IMR-90 (cell line): ENCODE measurements around the gene FAM163B. TPM values are rescaled to one million over a fixed set of nuclear protein-coding genes. Genes with fewer than 3 reads are reported as not detected.

ENCODE experiments used
- ATAC-seq: fragments of 200-7000 bp; cut with Tn5 transposase; 2 replicates; pipeline ENCODE4 v1.9.1; 2020; ENCODE audit warnings: low read depth, mild to moderate bottlenecking, moderate library complexity
- BruUV-seq: library from RNA; stranded (reverse); fragments of 400-500 nt; replicated peaks from 2 replicates; lab custom pipeline; 2021; lab: Mats Ljungman, UMichigan
- CTCF ChIA-PET: fragments of 300-600 bp; formaldehyde crosslinking; extraction: SDS; loops from one replicate; lab custom pipeline; 2021; ENCODE audit warnings: antibody characterized with exemption; lab: Yijun Ruan, JAX
- POLR2A ChIA-PET: fragments of 300-600 bp; sonication (Branson Sonifier 250); formaldehyde crosslinking; loops from one replicate; lab custom pipeline; 2022; ENCODE audit warnings: antibody characterized with exemption; ENCODE audit not compliant: unreplicated experiment; lab: Charles Lee
- DNase-seq: peaks from one replicate; pipeline ENCODE4 v3.0.0; 2013
- H2AFZ ChIP-seq: replicated peaks from 2 replicates; pipeline ENCODE3; 2013; ENCODE audit warnings: low read length, mild to moderate bottlenecking; ENCODE audit not compliant: poor library complexity
- H2AK5ac ChIP-seq: 2 replicates; pipeline ENCODE4 v1.6.1; 2013; ENCODE audit warnings: low read depth, low read length, inconsistent platforms
- H2AK9ac ChIP-seq: replicated peaks from 2 replicates; pipeline ENCODE3; 2013; ENCODE audit warnings: mild to moderate bottlenecking, low read depth, low read length, moderate library complexity; ENCODE audit not compliant: poor library complexity
- H2BK120ac ChIP-seq: 2 replicates; pipeline ENCODE4 v1.6.1; 2013; ENCODE audit warnings: low read depth, low read length, inconsistent platforms
- H2BK15ac ChIP-seq: 3 replicates; pipeline ENCODE4 v1.6.1; 2013; ENCODE audit warnings: low read depth, low read length, inconsistent platforms
- H2BK20ac ChIP-seq: 2 replicates; pipeline ENCODE4 v1.6.1; 2013; ENCODE audit warnings: low read depth, mild to moderate bottlenecking, inconsistent platforms, low read length, moderate library complexity
- H2BK5ac ChIP-seq: 2 replicates; pipeline ENCODE4 v1.6.1; 2013; ENCODE audit warnings: mild to moderate bottlenecking, low read depth, low read length, inconsistent platforms; ENCODE audit not compliant: poor library complexity, severe bottlenecking
- H3K14ac ChIP-seq: replicated peaks from 2 replicates; pipeline ENCODE4 v1.6.1; 2013; ENCODE audit warnings: low read depth, low read length, inconsistent platforms
- H3K18ac ChIP-seq: 2 replicates; pipeline ENCODE4 v1.6.1; 2013; ENCODE audit warnings: low read depth, low read length, control low read depth
- H3K23ac ChIP-seq: 2 replicates; pipeline ENCODE4 v1.6.1; 2013; ENCODE audit warnings: low read depth, low read length, inconsistent platforms
- H3K27ac ChIP-seq: 2 replicates; pipeline ENCODE4 v1.5.1; 2013; ENCODE audit warnings: mild to moderate bottlenecking, control low read depth, low read length; ENCODE audit not compliant: insufficient read depth
- H3K27me3 ChIP-seq: 2 replicates; pipeline ENCODE4 v1.6.1; 2013; ENCODE audit warnings: low read length; ENCODE audit not compliant: control insufficient read depth, insufficient read depth
- H3K36me3 ChIP-seq: 2 replicates; pipeline ENCODE4 v1.6.1; 2013; ENCODE audit warnings: low read length, mixed read lengths; ENCODE audit not compliant: control insufficient read depth, insufficient read depth
- H3K4ac ChIP-seq: 2 replicates; pipeline ENCODE4 v1.6.1; 2013; ENCODE audit warnings: low read depth, low read length, inconsistent platforms
- H3K4me1 ChIP-seq: 2 replicates; pipeline ENCODE4 v1.6.1; 2013; ENCODE audit warnings: low read length, mixed read lengths; ENCODE audit not compliant: control insufficient read depth, insufficient read depth
- H3K4me2 ChIP-seq: 2 replicates; pipeline ENCODE4 v1.6.1; 2013; ENCODE audit warnings: low read depth, mild to moderate bottlenecking, control low read depth, low read length, moderate library complexity
- H3K4me3 ChIP-seq: 2 replicates; pipeline ENCODE4 v1.5.1; 2013; ENCODE audit warnings: low read depth, mild to moderate bottlenecking, control low read depth, low read length, moderate library complexity; ENCODE audit not compliant: insufficient read depth
- H3K56ac ChIP-seq: 2 replicates; pipeline ENCODE4 v1.6.1; 2013; ENCODE audit warnings: low read length, inconsistent platforms; ENCODE audit not compliant: insufficient read depth; ENCODE audit errors: extremely low read depth
- H3K79me1 ChIP-seq, 2 experiments: 2 replicates each; pipeline ENCODE4 v1.6.1; 2013; ENCODE audit warnings: low read length in 2 of 2, inconsistent platforms in 1 of 2, low read depth in 1 of 2
- H3K9ac ChIP-seq: 2 replicates; pipeline ENCODE4 v1.6.1; 2013; ENCODE audit warnings: low read depth, low read length, control low read depth
- H3K9me1 ChIP-seq: 2 replicates; pipeline ENCODE4 v1.6.1; 2013; ENCODE audit warnings: low read length, inconsistent platforms; ENCODE audit not compliant: insufficient read depth
- H3K9me3 ChIP-seq: 2 replicates; pipeline ENCODE4 v1.6.1; 2013; ENCODE audit warnings: low read length; ENCODE audit not compliant: control insufficient read depth, insufficient read depth
- H4K20me1 ChIP-seq: 2 replicates; pipeline ENCODE4 v1.6.1; 2013; ENCODE audit warnings: low read length, inconsistent platforms; ENCODE audit not compliant: insufficient read depth
- H4K5ac ChIP-seq: 2 replicates; pipeline ENCODE4 v1.6.1; 2013; ENCODE audit warnings: mild to moderate bottlenecking, low read depth, low read length, control low read depth
- H4K8ac ChIP-seq, 2 experiments: 2 replicates each; pipeline ENCODE4 v1.6.1; 2013; ENCODE audit warnings: low read depth in 2 of 2, low read length in 2 of 2, control low read depth in 1 of 2, inconsistent platforms in 1 of 2
- H4K91ac ChIP-seq: 2 replicates; pipeline ENCODE4 v1.6.1; 2013; ENCODE audit warnings: low read depth, low read length, inconsistent platforms; ENCODE audit not compliant: insufficient read depth
- MAZ ChIP-seq: IDR thresholded peaks from 2 replicates; pipeline ENCODE4 v1.6.1; 2012; ENCODE audit warnings: low read depth, mild to moderate bottlenecking, low read length, improper control_type of control experiment, moderate library complexity, borderline replicate concordance
- WGBS, 2 experiments: methylation state at CpG; one replicate each; pipeline versions ENCODE4 v1.1.5 to v1.1.7; 2013; ENCODE audit warnings: missing lambda C conversion rate in 2 of 2; ENCODE audit not compliant: insufficient read length in 1 of 2; ENCODE audit errors: extremely low coverage in 2 of 2; 5-methylcytosine and 5-hydroxymethylcytosine counted together
- dilution Hi-C: fragments of 300-500 bp; cut with HindIII; formaldehyde crosslinking; loops from one replicate; pipeline ENCODE4 v1.14.3; 2018; ENCODE audit warnings: low sequenced_read_pairs; ENCODE audit not compliant: unreplicated experiment
- in situ Hi-C: fragments of 300-500 bp; cut with MboI; formaldehyde crosslinking; loops from 3 replicates; pipeline ENCODE4 v1.14.3; 2019; ENCODE audit warnings: low sequenced_read_pairs, inconsistent platforms, mixed read lengths
- intact Hi-C: fragments of 100-400 bp; cut with micrococcal nuclease; formaldehyde crosslinking; loops from 2 replicates; pipeline ENCODE4 v1.10.0; 2022
- polyA plus RNA-seq, 3 experiments: library from polyadenylated mRNA; depleted of rRNA; stranded (reverse); fragments of >200 nt; gene quantifications; 2 replicates each; pipeline ENCODE4 v1.2.3, GENCODE V29; 2012; ENCODE audit warnings: low replicate concordance in 1 of 3
- total RNA-seq: library from RNA; depleted of rRNA; stranded (reverse); fragments of >200 nt; gene quantifications from 2 replicates; pipeline ENCODE4 v1.2.3, GENCODE V29; 2012
- TF ChIP-seq, protein P1 (sequence below): fragments of 150-350 bp; IDR thresholded peaks from 2 replicates; pipeline ENCODE4 v1.6.1; 2016; ENCODE audit warnings: low read depth, mild to moderate bottlenecking, low read length, moderate library complexity, borderline replicate concordance

FAM163B gene
- total and polyA plus RNA-seq, 2 of the 4 experiments (the other 2 are of a cell fraction), result not detected

DNA sequence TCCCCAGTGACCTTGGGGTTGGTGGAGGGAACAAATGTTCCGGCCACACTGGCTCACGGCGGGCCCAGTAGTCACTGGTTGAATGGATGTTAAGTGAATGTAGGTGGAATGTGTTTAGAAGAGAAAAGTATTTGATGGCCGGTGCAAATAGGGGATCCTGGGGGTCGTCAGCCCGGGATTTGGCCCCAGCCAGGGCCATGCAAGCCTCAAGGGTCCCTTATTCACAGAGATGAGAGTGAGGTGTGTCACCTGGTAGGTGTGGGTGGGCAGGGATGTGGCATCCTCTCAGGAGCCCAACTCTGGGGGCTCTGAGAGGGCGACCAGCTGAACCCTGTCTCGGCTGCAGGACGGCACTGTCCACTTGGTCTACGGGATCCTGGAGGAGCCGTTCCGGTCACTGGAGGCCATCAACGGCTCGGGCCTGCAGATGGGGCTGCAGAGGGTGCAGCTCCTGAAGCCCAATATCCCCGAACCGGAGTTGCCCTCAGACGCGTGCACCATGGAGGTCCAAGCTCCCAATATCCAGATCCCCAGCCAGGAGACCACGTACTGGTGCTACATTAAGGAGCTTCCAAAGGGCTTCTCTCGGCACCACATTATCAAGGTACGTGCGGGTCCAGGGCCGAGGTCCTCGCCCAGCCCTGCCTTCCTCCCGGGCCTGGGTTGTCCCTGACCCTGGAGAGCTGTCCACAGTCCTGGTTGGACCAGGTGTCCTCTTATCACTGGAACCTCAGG lies 32.8 kb upstream of the FAM163B start:
- no peak overlapping the region for H4K5ac ChIP-seq
- H3K36me3 ChIP-seq, result no peaks in the 10 kb centered on the region
- dilution Hi-C loops (no loop called here), intact Hi-C loops (no loop called here), in situ Hi-C loops (no loop called here)
- no peak overlapping the region for H3K56ac ChIP-seq
- no peak overlapping the region for H2AK5ac ChIP-seq
- DNase-seq, result no peak
- no peak overlapping the region for H2BK120ac ChIP-seq
- no peak overlapping the region for H3K4me2 ChIP-seq
- H3K4ac ChIP-seq, result no peak overlapping the region
- H3K23ac ChIP-seq, result no peak overlapping the region
- peaks cover 51% of the 10 kb centered on the region for H3K27me3 ChIP-seq
- no peak overlapping the region for H2AFZ ChIP-seq
- no peak overlapping the region for H4K8ac ChIP-seq
- H2BK20ac ChIP-seq, result no peak overlapping the region
- no peak overlapping the region for H3K27ac ChIP-seq
- no peak overlapping the region for H2AK9ac ChIP-seq
- H3K79me1 ChIP-seq, result no peaks in the 10 kb centered on the region
- no peak overlapping the region for H3K14ac ChIP-seq
- no TSS peak for BruUV-seq
- H4K91ac ChIP-seq, result no peak overlapping the region
- H3K9me1 ChIP-seq, result no peaks in the 10 kb centered on the region
- ChIA-PET CTCF (no interaction called here), POLR2A (no interaction called here)
- TF ChIP-seq MAZ, result no peak
- TF ChIP-seq, protein P1, sequence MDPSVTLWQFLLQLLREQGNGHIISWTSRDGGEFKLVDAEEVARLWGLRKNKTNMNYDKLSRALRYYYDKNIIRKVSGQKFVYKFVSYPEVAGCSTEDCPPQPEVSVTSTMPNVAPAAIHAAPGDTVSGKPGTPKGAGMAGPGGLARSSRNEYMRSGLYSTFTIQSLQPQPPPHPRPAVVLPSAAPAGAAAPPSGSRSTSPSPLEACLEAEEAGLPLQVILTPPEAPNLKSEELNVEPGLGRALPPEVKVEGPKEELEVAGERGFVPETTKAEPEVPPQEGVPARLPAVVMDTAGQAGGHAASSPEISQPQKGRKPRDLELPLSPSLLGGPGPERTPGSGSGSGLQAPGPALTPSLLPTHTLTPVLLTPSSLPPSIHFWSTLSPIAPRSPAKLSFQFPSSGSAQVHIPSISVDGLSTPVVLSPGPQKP, result no peak
- no peak for ATAC-seq
- H3K4me1 ChIP-seq, result no peaks in the 10 kb centered on the region
- no peak overlapping the region for H3K4me3 ChIP-seq
- H2BK5ac ChIP-seq, result no peak overlapping the region
- H2BK15ac ChIP-seq, result no peak overlapping the region
- no peaks in the 10 kb centered on the region for H4K20me1 ChIP-seq
- H3K18ac ChIP-seq, result no peak overlapping the region
- H3K9me3 ChIP-seq, result no peaks in the 10 kb centered on the region
- WGBS, 2 experiments, result 89% methylated on average over 15 of the region's 25 CpGs; no CpG with 5 or more reads in 1 of the 2 experiments
- no peak overlapping the region for H3K9ac ChIP-seq
